Keratinocyte (primary cell): ENCODE measurements around the gene SURF2. TPM values are rescaled to one million over a fixed set of nuclear protein-coding genes. Genes with fewer than 3 reads are reported as not detected.
A peak's percentile ranks its signal among the peaks of the same experiment; 100 is the strongest.
"Not testable (repeated sequence)": the region's sequence is repeated elsewhere in the genome, so short reads cannot be mapped to it uniquely, and the experiment has no call there.

ENCODE experiments used
- DNase-seq: peaks from one replicate; pipeline ENCODE4 v3.0.0-alpha.2; 2011; ENCODE audit warnings: low read depth, missing footprints, low spot score
- FAIRE-seq: peaks from 2 replicates; lab custom pipeline; 2011; peaks lifted over from hg19 to GRCh38; lab: Jason Lieb, UNC
- H2AFZ ChIP-seq: 2 replicates; pipeline ENCODE4 v1.6.0; 2012; ENCODE audit warnings: low read length, control low read depth, inconsistent platforms; ENCODE audit not compliant: control insufficient read depth
- H3K27ac ChIP-seq: 2 replicates; pipeline ENCODE4 v1.5.1; 2011; ENCODE audit warnings: low read length; ENCODE audit not compliant: control insufficient read depth, insufficient read depth
- H3K27me3 ChIP-seq: 3 replicates; pipeline ENCODE4 v1.6.0; 2011; ENCODE audit warnings: low read length; ENCODE audit not compliant: control insufficient read depth, insufficient read depth; ENCODE audit errors: extremely low read depth
- H3K36me3 ChIP-seq, 2 experiments: 2 replicates in 1 of 2; 3 replicates in 1 of 2; pipeline ENCODE4 v1.5.1; 2011; ENCODE audit warnings: low read length in 2 of 2, mild to moderate bottlenecking in 1 of 2; ENCODE audit not compliant: control insufficient read depth in 2 of 2, insufficient read depth in 2 of 2; ENCODE audit errors: extremely low read depth in 1 of 2
- H3K4me1 ChIP-seq: 3 replicates; pipeline ENCODE4 v1.5.1; 2011; ENCODE audit warnings: low read length; ENCODE audit not compliant: control insufficient read depth, insufficient read depth; ENCODE audit errors: extremely low read depth
- H3K4me2 ChIP-seq: 3 replicates; pipeline ENCODE4 v1.6.0; 2011; ENCODE audit warnings: low read depth, low read length; ENCODE audit not compliant: control insufficient read depth, insufficient read depth; ENCODE audit errors: extremely low read depth
- H3K4me3 ChIP-seq, 3 experiments: fragments of 200-600 bp in 1 of 3; sonication (generic) in 1 of 3; 2 replicates in 2 of 3; 3 replicates in 1 of 3; pipeline ENCODE4 v1.5.1; 2011 to 2016; ENCODE audit warnings: low read length in 3 of 3, mild to moderate bottlenecking in 3 of 3, control low read depth in 2 of 3, inconsistent platforms in 1 of 3, low read depth in 1 of 3, mixed read lengths in 1 of 3, mixed run types in 1 of 3, moderate library complexity in 1 of 3; ENCODE audit not compliant: control insufficient read depth in 2 of 3, insufficient read depth in 2 of 3; ENCODE audit errors: extremely low read depth in 1 of 3
- H3K79me2 ChIP-seq: 2 replicates; pipeline ENCODE4 v1.6.0; 2012; ENCODE audit warnings: low read length; ENCODE audit not compliant: control insufficient read depth, insufficient read depth
- H3K9ac ChIP-seq: 3 replicates; pipeline ENCODE4 v1.6.0; 2011; ENCODE audit warnings: low read length; ENCODE audit not compliant: control insufficient read depth, insufficient read depth; ENCODE audit errors: extremely low read depth
- H3K9me1 ChIP-seq: 3 replicates; pipeline ENCODE4 v1.6.0; 2011; ENCODE audit warnings: low read length; ENCODE audit not compliant: control insufficient read depth, insufficient read depth; ENCODE audit errors: extremely low read depth
- H3K9me3 ChIP-seq: 2 replicates; pipeline ENCODE4 v1.5.1; 2012; ENCODE audit warnings: low read depth, low read length; ENCODE audit not compliant: control insufficient read depth
- H4K20me1 ChIP-seq: 3 replicates; pipeline ENCODE4 v1.6.0; 2011; ENCODE audit warnings: low read length; ENCODE audit not compliant: control insufficient read depth, insufficient read depth; ENCODE audit errors: extremely low read depth
- CTCF ChIP-seq, 3 experiments: IDR thresholded peaks in 1 of 3; conservative IDR thresholded peaks in 1 of 3; optimal IDR thresholded peaks in 1 of 3; 2 replicates in 2 of 3; 3 replicates in 1 of 3; pipeline versions ENCODE3 to v1.5.1; 2011; ENCODE audit warnings: low read length in 3 of 3, mild to moderate bottlenecking in 3 of 3, moderate library complexity in 2 of 3, control low read depth in 1 of 3, inconsistent platforms in 1 of 3; ENCODE audit not compliant: insufficient read depth in 2 of 3; ENCODE audit errors: extremely low read depth in 1 of 3
- EZH2 ChIP-seq: IDR thresholded peaks from one replicate; pipeline ENCODE4 v1.6.1; 2012; ENCODE audit warnings: inconsistent platforms, mild to moderate bottlenecking, low read length, moderate library complexity
- dilution Hi-C: fragments of 300-500 bp; cut with MboI; formaldehyde crosslinking; loops from one replicate; pipeline ENCODE4 v1.7.0; 2020; ENCODE audit warnings: low sequenced_read_pairs; ENCODE audit not compliant: extremely low pct_ligation_motif_present
- polyA plus RNA-seq, 5 experiments: library from polyadenylated mRNA; depleted of rRNA in 3 of 5; stranded (reverse) in 3 of 5; stranded (forward) in 1 of 5; unstranded in 1 of 5; fragments of >200 nt; gene quantifications; 1 replicate in 1 of 5; 2 replicates in 3 of 5; 3 replicates in 1 of 5; pipeline versions ENCODE4 v1.2.1 to v1.2.3, GENCODE V29; 2011 to 2012; ENCODE audit warnings: missing spikeins in 2 of 5, low read depth in 1 of 5, low replicate concordance in 1 of 5

SURF2 gene
- polyA plus RNA-seq, 1 donor (not counting 4 experiments of a cell fraction or from before 2014, with no cell fraction given), result 28.2 TPM

DNA sequence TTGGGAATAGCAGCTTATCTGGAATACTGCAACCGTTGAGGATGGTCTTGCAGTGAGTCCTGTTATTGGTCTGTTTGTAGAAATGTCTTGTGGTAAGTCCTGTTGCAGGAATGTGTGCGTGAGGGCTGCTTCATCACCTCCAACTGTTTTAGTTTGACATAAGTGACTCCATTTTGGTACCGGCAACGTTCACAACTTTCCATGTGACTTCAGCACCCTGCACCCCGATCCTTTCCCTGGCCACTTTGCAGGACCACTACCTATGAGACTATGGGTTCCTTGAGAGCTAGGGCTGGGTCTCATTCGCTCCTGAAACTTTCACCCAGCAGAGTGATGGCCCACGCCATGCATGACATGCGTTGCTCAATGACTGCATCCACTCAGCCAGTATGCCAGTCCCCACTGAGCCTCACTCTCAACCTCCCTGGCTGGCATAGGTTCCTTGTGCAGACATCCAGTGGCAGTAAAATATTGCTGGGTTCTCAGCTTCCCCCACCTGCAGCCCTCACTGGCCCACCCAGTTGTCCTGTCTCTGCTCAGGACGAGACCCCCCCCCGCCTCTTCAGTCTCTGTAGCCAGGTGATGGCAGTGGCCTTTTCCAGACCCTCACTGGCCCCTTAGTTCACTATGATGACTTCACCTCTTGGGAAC lies 28.4 kb upstream of the SURF2 start:
- Histone ChIP-seq H3K27ac (no peak overlapping the region), H3K79me2 (peaks cover 11% of the 10 kb centered on the region), H2AFZ (no peak overlapping the region), H3K9me3 (no peaks in the 10 kb centered on the region), H3K4me1 (no peaks in the 10 kb centered on the region), H3K4me3 (no peak overlapping the region), H3K36me3 (peaks cover 12 to 21% of the 10 kb centered on the region in 2 experiments), H3K27me3 (peaks cover 4% of the 10 kb centered on the region), H3K9me1 (no peaks in the 10 kb centered on the region), H4K20me1 (no peaks in the 10 kb centered on the region), H3K9ac (no peak overlapping the region), H3K4me2 (no peak overlapping the region)
- FAIRE-seq (no peak), DNase-seq (no peak)
- dilution Hi-C loops, result no loop called here
- no peak for TF ChIP-seq CTCF (optimal IDR thresholded peaks at IDR 0.05 in 1 of 3, IDR thresholded peaks at IDR 0.05 in 1 of 3, conservative IDR thresholded peaks at IDR 0.05 in 1 of 3; ENCODE audit: extremely low read depth in 1 of 3, insufficient read depth in 2 of 3, low read length in 3 of 3)
- no peak for TF ChIP-seq EZH2

GRCh38 chr9:133329306-133330156 lies 26.8 kb upstream of the SURF2 start:
- peak; percentile 26 to 60 (median 37) for TF ChIP-seq CTCF (optimal IDR thresholded peaks at IDR 0.05 in 1 of 3, IDR thresholded peaks at IDR 0.05 in 1 of 3, conservative IDR thresholded peaks at IDR 0.05 in 1 of 3; ENCODE audit: extremely low read depth in 1 of 3, insufficient read depth in 2 of 3, low read length in 3 of 3)
- H4K20me1 ChIP-seq, H3K9me3 ChIP-seq, dilution Hi-C loops, FAIRE-seq, H3K27me3 ChIP-seq, H3K4me2 ChIP-seq, H3K9me1 ChIP-seq, H3K4me3 ChIP-seq, H3K9ac ChIP-seq, H2AFZ ChIP-seq, H3K27ac ChIP-seq, DNase-seq, H3K4me1 ChIP-seq: not testable (repeated sequence)
- peaks cover 25% of the 10 kb centered on the region for H3K79me2 ChIP-seq
- peaks cover 20 to 30% of the 10 kb centered on the region in 2 experiments for H3K36me3 ChIP-seq
